Left ventricle myocardium inferior (tissue), 1 donor: ENCODE measurements around the gene PRDM12. TPM values are rescaled to one million over a fixed set of nuclear protein-coding genes. Genes with fewer than 3 reads are reported as not detected.

ENCODE experiments used
- DNase-seq: peaks from one replicate; pipeline ENCODE4 v3.0.0-alpha.2; 2020
- H3K27ac ChIP-seq: fragments of 200-600 bp; replicated peaks from 2 replicates; pipeline ENCODE4 v1.8.0; 2021
- H3K27me3 ChIP-seq: fragments of 200-600 bp; 2 replicates; pipeline ENCODE4 v1.8.0; 2021; ENCODE audit warnings: low read depth
- H3K36me3 ChIP-seq: fragments of 200-600 bp; 2 replicates; pipeline ENCODE4 v1.8.0; 2021
- H3K4me1 ChIP-seq: fragments of 200-600 bp; 2 replicates; pipeline ENCODE4 v1.8.0; 2021
- H3K4me3 ChIP-seq: fragments of 200-600 bp; 2 replicates; pipeline ENCODE4 v1.8.0; 2021; ENCODE audit warnings: mild to moderate bottlenecking, moderate library complexity
- H3K9me3 ChIP-seq: fragments of 200-600 bp; replicated peaks from 2 replicates; pipeline ENCODE4 v1.8.0; 2021
- intact Hi-C: fragments of 100-400 bp; cut with micrococcal nuclease; formaldehyde crosslinking; loops from one replicate; pipeline ENCODE4 v1.11.0; 2022
- microRNA-seq: library from miRNA; unstranded; fragments of <30 nt; microRNA quantifications from one replicate; pipeline ENCODE4 v1.2.0, GENCODE V29; 2020
- total RNA-seq: library from RNA; stranded (reverse); fragmentation: NEBNext Ultra II Directional; extraction: Animal tissue kit (Norgen Biotek cat#: 25700); gene quantifications from one replicate; pipeline ENCODE4 v1.2.1, GENCODE V29; 2021
- TF ChIP-seq, protein P1 (sequence below): fragments of 200-600 bp; IDR thresholded peaks from 2 replicates; pipeline ENCODE4 v1.8.0; 2021; ENCODE audit warnings: antibody characterized with exemption, mild to moderate bottlenecking, borderline replicate concordance
- donor health status: DM: no; HTN: yes; CAD: no; lungs with severe emphysema.

Gene PRDM12
- total RNA-seq, 1 donor from 2014 or later, result not detected

DNA sequence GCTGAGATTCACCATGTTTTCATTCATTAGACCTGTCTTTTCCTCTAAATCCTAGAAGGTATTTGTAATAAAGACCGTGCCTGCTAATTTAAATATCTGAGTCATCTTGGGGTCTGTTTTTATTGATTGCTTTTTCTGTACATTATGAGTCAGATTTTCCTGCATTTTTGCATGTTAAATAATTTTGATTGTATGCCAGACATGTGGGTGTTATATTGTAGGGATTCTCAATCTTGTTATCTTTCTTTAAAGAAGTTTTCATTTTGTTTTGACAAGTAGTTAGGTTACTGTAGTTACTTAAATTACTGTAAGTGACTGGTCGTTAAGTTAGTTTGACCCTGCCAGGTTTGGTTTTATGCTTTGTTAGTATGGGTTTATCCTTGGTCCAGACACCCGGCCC lies 64.3 kb downstream of the PRDM12 start:
- H3K4me1 ChIP-seq, result peaks cover 24% of the 10 kb centered on the region
- H3K27ac ChIP-seq, result no peak overlapping the region
- peaks cover 5% of the 10 kb centered on the region for H3K9me3 ChIP-seq
- H3K36me3 ChIP-seq, result no peaks in the 10 kb centered on the region
- no peak for DNase-seq
- no peak overlapping the region for H3K4me3 ChIP-seq
- no peaks in the 10 kb centered on the region for H3K27me3 ChIP-seq
- intact Hi-C loops, result no loop called here
- TF ChIP-seq, protein P1, sequence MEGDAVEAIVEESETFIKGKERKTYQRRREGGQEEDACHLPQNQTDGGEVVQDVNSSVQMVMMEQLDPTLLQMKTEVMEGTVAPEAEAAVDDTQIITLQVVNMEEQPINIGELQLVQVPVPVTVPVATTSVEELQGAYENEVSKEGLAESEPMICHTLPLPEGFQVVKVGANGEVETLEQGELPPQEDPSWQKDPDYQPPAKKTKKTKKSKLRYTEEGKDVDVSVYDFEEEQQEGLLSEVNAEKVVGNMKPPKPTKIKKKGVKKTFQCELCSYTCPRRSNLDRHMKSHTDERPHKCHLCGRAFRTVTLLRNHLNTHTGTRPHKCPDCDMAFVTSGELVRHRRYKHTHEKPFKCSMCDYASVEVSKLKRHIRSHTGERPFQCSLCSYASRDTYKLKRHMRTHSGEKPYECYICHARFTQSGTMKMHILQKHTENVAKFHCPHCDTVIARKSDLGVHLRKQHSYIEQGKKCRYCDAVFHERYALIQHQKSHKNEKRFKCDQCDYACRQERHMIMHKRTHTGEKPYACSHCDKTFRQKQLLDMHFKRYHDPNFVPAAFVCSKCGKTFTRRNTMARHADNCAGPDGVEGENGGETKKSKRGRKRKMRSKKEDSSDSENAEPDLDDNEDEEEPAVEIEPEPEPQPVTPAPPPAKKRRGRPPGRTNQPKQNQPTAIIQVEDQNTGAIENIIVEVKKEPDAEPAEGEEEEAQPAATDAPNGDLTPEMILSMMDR, result no peak

DNA sequence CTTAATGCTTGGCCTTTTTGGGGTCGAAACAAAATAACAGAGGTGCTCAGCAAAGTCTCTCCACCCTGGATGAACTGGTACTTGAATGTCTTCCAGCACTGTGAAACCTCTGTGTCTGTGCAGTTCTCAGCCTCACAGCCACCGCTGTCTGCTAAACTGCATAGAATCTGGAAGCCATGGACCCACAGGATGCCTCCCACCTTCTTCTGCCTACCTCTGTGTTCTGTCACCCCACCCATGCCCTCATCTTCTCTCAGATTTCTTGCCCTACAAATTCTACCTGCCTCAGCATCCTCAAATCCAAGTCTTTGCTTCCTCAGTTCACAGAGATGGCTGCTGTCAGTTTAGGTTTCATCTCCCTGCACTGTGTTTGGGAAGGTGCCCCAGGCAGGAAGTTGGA lies 64.8 kb downstream of the PRDM12 start:
- peaks cover 5% of the 10 kb centered on the region for H3K9me3 ChIP-seq
- TF ChIP-seq, protein P1, result no peak
- intact Hi-C loops, result no loop called here
- no peaks in the 10 kb centered on the region for H3K27me3 ChIP-seq
- peaks cover 23% of the 10 kb centered on the region for H3K4me1 ChIP-seq
- no peaks in the 10 kb centered on the region for H3K36me3 ChIP-seq
- DNase-seq, result no peak
- H3K27ac ChIP-seq, result no peak overlapping the region
- no peak overlapping the region for H3K4me3 ChIP-seq

DNA sequence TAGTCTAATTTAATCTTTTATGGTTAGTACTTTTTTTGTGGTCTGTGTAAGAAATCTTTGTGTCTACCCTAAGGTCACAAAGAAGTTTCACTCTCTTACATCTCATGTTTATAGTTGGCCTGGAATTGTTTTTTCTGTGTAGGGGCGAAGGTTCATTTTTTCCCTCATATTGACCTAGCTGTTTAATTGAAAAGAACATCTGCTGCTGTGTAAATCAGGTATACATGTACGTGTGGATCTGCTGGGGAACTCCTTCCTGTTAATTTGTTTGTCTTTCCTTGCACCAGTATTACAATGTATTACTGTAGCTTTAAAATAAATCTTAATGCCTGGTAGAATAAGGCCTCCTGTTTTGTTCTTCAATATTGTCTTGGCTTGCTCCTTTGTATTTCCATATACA lies 67.0 kb downstream of the PRDM12 start:
- peaks cover 23% of the 10 kb centered on the region for H3K4me1 ChIP-seq
- intact Hi-C loops, result no loop called here
- DNase-seq, result no peak

DNA sequence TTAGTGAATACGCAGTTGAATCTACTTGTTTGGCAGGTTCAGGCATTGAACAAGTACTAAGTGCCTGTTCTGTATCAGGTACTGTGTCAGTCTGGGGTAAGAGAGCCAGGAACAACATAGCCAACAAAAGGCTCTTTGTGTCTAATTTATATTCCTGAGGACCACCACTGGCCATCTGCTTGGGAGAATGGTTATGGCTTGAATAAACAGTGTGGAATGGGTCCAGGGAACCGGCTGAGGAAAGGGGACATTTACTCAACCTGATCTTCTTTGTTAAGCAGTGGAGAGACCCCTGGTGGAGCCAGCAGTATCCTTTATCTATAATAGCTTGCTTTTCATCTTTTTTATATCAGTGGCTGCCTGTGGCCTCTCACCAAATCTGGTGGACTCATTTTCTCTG lies 67.7 kb downstream of the PRDM12 start:
- TF ChIP-seq, protein P1, result peak; percentile 10
- no peak for DNase-seq
- H3K27ac ChIP-seq, result no peak overlapping the region

More for the DNA sequence above, 67.0 kb downstream of the PRDM12 start:
- no peaks in the 10 kb centered on the region for H3K27me3 ChIP-seq
- no peaks in the 10 kb centered on the region for H3K36me3 ChIP-seq
- no peak overlapping the region for H3K27ac ChIP-seq
- no peak overlapping the region for H3K4me3 ChIP-seq
- peaks cover 5% of the 10 kb centered on the region for H3K9me3 ChIP-seq
- TF ChIP-seq, protein P1, result no peak

More for the DNA sequence above, 67.7 kb downstream of the PRDM12 start:
- no peak overlapping the region for H3K4me3 ChIP-seq
- H3K27me3 ChIP-seq, result no peaks in the 10 kb centered on the region
- peaks cover 5% of the 10 kb centered on the region for H3K9me3 ChIP-seq
- intact Hi-C loops, result no loop called here
- peaks cover 23% of the 10 kb centered on the region for H3K4me1 ChIP-seq
- no peaks in the 10 kb centered on the region for H3K36me3 ChIP-seq

Small RNA genes within 50 kb of the gene (microRNA-seq; reads per million reads assigned to microRNA genes)
- gene MIR6856, result not detected

Other genes starting within 250 kb of the PRDM12 start
- 71.3 TPM for gene ASS1, start 219.6 kb upstream of the PRDM12 start, total RNA-seq
- 22.6 TPM for gene FUBP3, start 85.0 kb upstream of the PRDM12 start, total RNA-seq
- gene EXOSC2, start 29.2 kb downstream of the PRDM12 start, total RNA-seq, result 12.0 TPM
- 30.7 TPM for gene ABL1, start 170.7 kb downstream of the PRDM12 start, total RNA-seq
- gene QRFP, start 232.2 kb downstream of the PRDM12 start, total RNA-seq, result not detected